ENCODE measurements around the gene PPT2. TPM values are rescaled to one million over a fixed set of nuclear protein-coding genes. Genes with fewer than 3 reads are reported as not detected.

Gene PPT2
- total and polyA plus RNA-seq, 2 of the 13 experiments (the other 11 are each of a cell fraction or from before 2014, with no cell fraction given) = 39.2 to 61.8 TPM

DNA sequence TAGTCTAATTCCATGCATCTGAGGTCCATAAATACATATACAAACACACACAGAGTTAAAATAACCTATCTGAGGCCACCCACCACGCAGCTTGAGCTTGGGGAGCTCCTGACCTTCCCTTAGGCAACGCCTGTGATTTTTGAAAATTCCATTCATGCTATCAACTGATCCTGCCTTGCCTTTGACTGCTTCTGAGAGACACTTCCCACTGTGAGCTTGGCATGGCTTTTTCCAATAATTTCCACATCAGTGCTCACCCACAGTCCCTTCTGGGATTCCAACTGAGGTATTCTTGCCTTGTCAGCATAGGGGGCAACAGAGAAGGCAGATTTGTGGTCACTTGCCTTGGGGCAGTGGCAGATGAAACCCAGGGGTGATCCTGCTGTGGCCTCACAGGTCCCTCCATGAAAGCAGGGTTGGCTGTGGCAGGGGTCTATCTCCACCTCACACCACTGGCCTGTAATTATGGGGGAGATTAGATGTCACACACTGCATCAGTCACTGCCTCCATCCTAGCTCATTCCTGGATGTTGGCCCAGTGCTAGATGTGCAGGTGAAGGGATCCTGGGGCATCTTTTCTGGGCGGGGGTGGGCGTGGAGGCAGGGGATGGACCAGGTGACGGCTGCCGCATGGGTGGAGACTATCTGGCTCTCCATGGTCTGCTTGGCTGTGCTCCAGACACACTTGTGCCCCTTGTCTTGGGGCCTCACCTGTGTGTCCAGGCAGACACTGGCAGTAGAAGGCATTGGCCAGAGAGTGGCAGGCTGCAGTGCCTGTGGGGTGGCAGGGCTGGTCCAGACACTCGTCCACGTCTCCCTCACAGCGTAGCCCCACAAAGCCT is 49.7 kb downstream of the PPT2 start:
- H3K4me3 ChIP-seq (replicated peaks in 1 of 3; ENCODE audit: insufficient read depth in 1 of 3, low read depth in 2 of 3, low read length in 3 of 3) = no peak overlapping the region
- 16% methylated on average over 6 of the region's 9 CpGs for WGBS (ENCODE audit: low lambda C conversion rate)
- intact Hi-C loops (cut with micrococcal nuclease; ENCODE audit: unreplicated experiment) (no loop called here), in situ Hi-C loops (cut with HindIII; ENCODE audit: extremely low pct_ligation_motif_present, low pct_unique_long_range_greater_than_20kb) (no loop called here)
- POLR2A ChIA-PET = no interaction called here
- no TSS peak for BruUV-seq (replicated peaks)
- ATAC-seq (no peak), FAIRE-seq (no peak), DNase-seq (ENCODE audit: low spot score) (no peak)
- no peaks in the 10 kb centered on the region for H3K9me3 ChIP-seq (ENCODE audit: low read length)
- no peaks in the 10 kb centered on the region for H4K20me1 ChIP-seq (ENCODE audit: insufficient read depth, low read length)
- no peak overlapping the region for H3K9ac ChIP-seq (ENCODE audit: insufficient read depth, low read depth, low read length)
- H3K36me3 ChIP-seq (replicated peaks in 1 of 2; ENCODE audit: control insufficient read depth in 1 of 2, insufficient read depth in 2 of 2, low read length in 2 of 2) = no peaks in the 10 kb centered on the region
- H3K27me3 ChIP-seq (ENCODE audit: control insufficient read depth in 1 of 2, insufficient read depth in 2 of 2, low read length in 2 of 2) = peaks cover 4 to 29% of the 10 kb centered on the region in 2 experiments; a peak in 4 of 5 replicates
- no peak overlapping the region for H3K4me2 ChIP-seq (ENCODE audit: low read depth, low read length)
- H3K4me1 ChIP-seq (ENCODE audit: insufficient read depth, low read length) = peaks cover 13% of the 10 kb centered on the region
- no peaks in the 10 kb centered on the region for H3K79me2 ChIP-seq (ENCODE audit: insufficient read depth, low read length)
- CTCF ChIA-PET (ENCODE audit: low intra/inter-chr PET ratio, low total read pairs) = no interaction called here
- no peak overlapping the region for H2AFZ ChIP-seq (ENCODE audit: low read length)
- TF ChIP-seq RBM22 (optimal IDR thresholded peaks at IDR 0.05; ENCODE audit: low read length) = no peak
- TF ChIP-seq MAFK (conservative IDR thresholded peaks at IDR 0.05 in 1 of 2, IDR thresholded peaks at IDR 0.05 in 1 of 2; ENCODE audit: low read length in 2 of 2) = peak; percentile 21 to 55; a peak in 2 of 4 replicates
- TF ChIP-seq ZNF552 (CRISPR knock-in tag; IDR thresholded peaks at IDR 0.05; ENCODE audit: borderline replicate concordance) = no peak
- TF ChIP-seq PRPF4 (IDR thresholded peaks at IDR 0.05; ENCODE audit: low read depth, low read length, poor library complexity, severe bottlenecking) = no peak
- TF ChIP-seq ZMAT3 (CRISPR knock-in tag; conservative IDR thresholded peaks at IDR 0.05) = no peak
- TF ChIP-seq, protein P1, sequence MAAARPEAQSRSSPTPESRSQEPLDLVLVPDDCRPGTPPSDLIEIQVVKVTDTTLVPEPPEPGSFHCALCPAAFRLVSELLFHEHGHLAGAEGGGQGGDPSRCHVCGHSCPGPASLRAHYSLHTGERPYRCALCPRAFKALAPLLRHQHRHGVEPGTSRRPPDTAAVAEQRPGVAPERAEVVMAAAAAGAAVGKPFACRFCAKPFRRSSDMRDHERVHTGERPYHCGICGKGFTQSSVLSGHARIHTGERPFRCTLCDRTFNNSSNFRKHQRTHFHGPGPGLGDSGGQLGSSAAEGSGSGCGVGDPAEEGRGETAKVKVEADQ (CRISPR knock-in tag; IDR thresholded peaks at IDR 0.05; ENCODE audit: borderline replicate concordance) = no peak
- TF ChIP-seq ZFP37 (CRISPR knock-in tag; IDR thresholded peaks at IDR 0.05; ENCODE audit: borderline replicate concordance) = no peak
- TF ChIP-seq CEBPG (CRISPR knock-in tag; IDR thresholded peaks at IDR 0.05) = no peak
- TF ChIP-seq, protein P2, sequence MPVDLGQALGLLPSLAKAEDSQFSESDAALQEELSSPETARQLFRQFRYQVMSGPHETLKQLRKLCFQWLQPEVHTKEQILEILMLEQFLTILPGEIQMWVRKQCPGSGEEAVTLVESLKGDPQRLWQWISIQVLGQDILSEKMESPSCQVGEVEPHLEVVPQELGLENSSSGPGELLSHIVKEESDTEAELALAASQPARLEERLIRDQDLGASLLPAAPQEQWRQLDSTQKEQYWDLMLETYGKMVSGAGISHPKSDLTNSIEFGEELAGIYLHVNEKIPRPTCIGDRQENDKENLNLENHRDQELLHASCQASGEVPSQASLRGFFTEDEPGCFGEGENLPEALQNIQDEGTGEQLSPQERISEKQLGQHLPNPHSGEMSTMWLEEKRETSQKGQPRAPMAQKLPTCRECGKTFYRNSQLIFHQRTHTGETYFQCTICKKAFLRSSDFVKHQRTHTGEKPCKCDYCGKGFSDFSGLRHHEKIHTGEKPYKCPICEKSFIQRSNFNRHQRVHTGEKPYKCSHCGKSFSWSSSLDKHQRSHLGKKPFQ (CRISPR knock-in tag; IDR thresholded peaks at IDR 0.05; ENCODE audit: insufficient replicate concordance) = no peak
- H3K27ac ChIP-seq (ENCODE audit: extremely low read length, insufficient read depth, low read length) = no peak overlapping the region
